CD8-positive, alpha-beta memory T cell (primary cell): Measurements from ENCODE around the gene KRTAP13-1. TPM values are rescaled to one million over a fixed set of nuclear protein-coding genes. Genes with fewer than 3 reads are reported as not detected.

Experiments used
- CTCF ChIA-PET: fragments of 350-600 bp; sonication (Branson Sonifier 250); formaldehyde crosslinking; loops from one replicate; lab custom pipeline; 2021; ENCODE audit warnings: antibody characterized with exemption; lab: Charles Lee
- POLR2A ChIA-PET: fragments of 350-600 bp; sonication (Branson Sonifier 250); formaldehyde crosslinking; loops from one replicate; lab custom pipeline; 2021; ENCODE audit warnings: antibody characterized with exemption; lab: Charles Lee
- DNase-seq, 5 donors: peaks; one replicate each; pipeline versions ENCODE4 v3.0.0 to v3.0.0-alpha.2; 2020 to 2022; ENCODE audit warnings: mixed read lengths in 1 of 5
- H3K27ac ChIP-seq: one replicate; pipeline ENCODE4 v1.7.0; 2013; ENCODE audit warnings: low read depth, mild to moderate bottlenecking, low read length, moderate library complexity
- H3K27me3 ChIP-seq: 2 replicates; pipeline ENCODE4 v1.7.0; 2013; ENCODE audit warnings: low read length, mild to moderate bottlenecking; ENCODE audit not compliant: insufficient read depth, poor library complexity, severe bottlenecking
- H3K36me3 ChIP-seq: 2 replicates; pipeline ENCODE4 v1.7.0; 2013; ENCODE audit warnings: mild to moderate bottlenecking, low read length, moderate library complexity; ENCODE audit not compliant: insufficient read depth
- H3K4me1 ChIP-seq: 2 replicates; pipeline ENCODE4 v1.7.0; 2013; ENCODE audit warnings: mild to moderate bottlenecking, low read length, moderate library complexity; ENCODE audit not compliant: insufficient read depth
- H3K4me3 ChIP-seq: 2 replicates; pipeline ENCODE4 v1.7.0; 2013; ENCODE audit warnings: mild to moderate bottlenecking, low read length
- H3K9me3 ChIP-seq: 2 replicates; pipeline ENCODE4 v1.7.0; 2013; ENCODE audit warnings: mild to moderate bottlenecking, low read length
- H3K27ac Mint-ChIP-seq, 8 donors: one replicate each; pipeline ENCODE4 v1.8.0; 2020 to 2021; ENCODE audit warnings: mixed read lengths in 8 of 8, mild to moderate bottlenecking in 6 of 8, inconsistent platforms in 3 of 8, moderate library complexity in 3 of 8
- H3K27me3 Mint-ChIP-seq, 2 donors: one replicate each; pipeline ENCODE4 v1.8.0; 2020 to 2021; ENCODE audit warnings: mixed read lengths in 2 of 2, mild to moderate bottlenecking in 1 of 2, moderate library complexity in 1 of 2
- H3K36me3 Mint-ChIP-seq, 3 donors: one replicate each; pipeline ENCODE4 v1.8.0; 2020 to 2021; ENCODE audit warnings: mixed read lengths in 3 of 3, inconsistent platforms in 1 of 3, mild to moderate bottlenecking in 1 of 3
- H3K4me1 Mint-ChIP-seq, 3 donors: one replicate each; pipeline ENCODE4 v1.8.0; 2020 to 2021; ENCODE audit warnings: mixed read lengths in 3 of 3, inconsistent platforms in 1 of 3, mild to moderate bottlenecking in 1 of 3
- H3K4me3 Mint-ChIP-seq, 7 donors: one replicate each; pipeline ENCODE4 v1.8.0; 2020 to 2021; ENCODE audit warnings: mixed read lengths in 7 of 7, mild to moderate bottlenecking in 6 of 7, moderate library complexity in 4 of 7, inconsistent platforms in 2 of 7
- H3K9me3 Mint-ChIP-seq, 5 donors: one replicate each; pipeline ENCODE4 v1.8.0; 2020 to 2022; ENCODE audit warnings: mixed read lengths in 5 of 5, mild to moderate bottlenecking in 3 of 5, moderate library complexity in 2 of 5, inconsistent platforms in 1 of 5
- polyA plus RNA-seq: library from polyadenylated mRNA; unstranded; fragments of 300-500 nt; fragmentation: Illumina TruSeq; gene quantifications from one replicate; pipeline ENCODE4 v1.2.3, GENCODE V29; 2021
- total RNA-seq, 2 experiments: library from RNA; stranded (reverse); gene quantifications; one replicate each; pipeline ENCODE4 v1.2.3, GENCODE V29; 2021

The KRTAP13-1 gene, protein sequence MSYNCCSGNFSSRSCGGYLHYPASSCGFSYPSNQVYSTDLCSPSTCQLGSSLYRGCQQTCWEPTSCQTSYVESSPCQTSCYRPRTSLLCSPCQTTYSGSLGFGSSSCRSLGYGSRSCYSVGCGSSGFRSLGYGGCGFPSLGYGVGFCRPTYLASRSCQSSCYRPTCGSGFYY
- not detected for total RNA-seq
- polyA plus RNA-seq = not detected

GRCh38 chr21:30395731-30396130 is at the start of gene KRTAP13-1:
Gene KRTAP13-1, plus strand, starts transcription at chr21:30396031. Its CDS starts 56 bp downstream, at chr21:30396087.
- POLR2A ChIA-PET = no interaction called here

DNA sequence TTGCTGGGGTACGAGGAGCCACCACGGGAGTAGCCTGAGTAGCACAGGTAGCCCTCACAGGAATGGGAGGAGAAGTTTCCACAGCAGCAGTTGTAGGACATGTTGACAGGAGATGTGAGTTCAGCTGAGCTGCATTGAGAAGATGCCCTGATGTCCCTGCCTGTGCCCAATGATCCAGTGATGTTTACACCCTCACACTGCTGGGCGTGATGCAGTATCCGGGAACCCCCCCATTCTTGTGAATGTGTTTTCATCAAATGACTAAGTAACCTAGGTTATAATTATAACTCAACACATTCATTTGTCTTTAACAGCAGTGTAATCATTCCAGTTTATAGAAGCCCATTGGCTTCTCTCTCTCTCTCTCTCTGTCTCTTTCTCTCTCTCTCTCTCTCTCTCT is 47.3 kb upstream of the KRTAP13-1 start, which contains the start of gene KRTAP23-1:
Gene KRTAP23-1 (minus strand): TSS at position 101 of the 400 bp plus-strand sequence. CDS start 0 bp downstream, at position 101.
- H3K27me3 Mint-ChIP-seq = no peaks in the 10 kb centered on the region
- no peak within 1 kb of the TSS for H3K4me3 Mint-ChIP-seq
- peaks cover 0 to 7% (median 2%) of the 10 kb centered on the region in 5 donors for H3K9me3 Mint-ChIP-seq
- H3K4me1 Mint-ChIP-seq = no peaks in the 10 kb centered on the region
- no peak for DNase-seq
- ChIA-PET CTCF (interaction anchor here (1.0 kb wide), 1 partner anchor 89 kb away, joined by 3 read pairs; no protein-coding TSS in a partner anchor), POLR2A (no interaction called here)
- no peaks in the 10 kb centered on the region for H3K9me3 ChIP-seq
- no peak within 1 kb of the TSS for H3K27ac Mint-ChIP-seq
- no peak within 1 kb of the TSS for H3K27ac ChIP-seq
- peaks cover 0 to 2% (median 0%) of the 10 kb centered on the region in 3 donors for H3K36me3 Mint-ChIP-seq
- H3K4me3 ChIP-seq = no peak within 1 kb of the TSS
- H3K27me3 ChIP-seq = no peaks in the 10 kb centered on the region
- no peaks in the 10 kb centered on the region for H3K36me3 ChIP-seq
- H3K4me1 ChIP-seq = no peaks in the 10 kb centered on the region

More at GRCh38 chr21:30395731-30396130, at the start of gene KRTAP13-1:
- Histone ChIP-seq H3K27me3 (no peaks in the 10 kb centered on the region), H3K27ac (no peak within 1 kb of the TSS), H3K4me3 (no peak within 1 kb of the TSS), H3K36me3 (no peaks in the 10 kb centered on the region), H3K9me3 (no peaks in the 10 kb centered on the region), H3K4me1 (no peaks in the 10 kb centered on the region)
- no peak for DNase-seq
- Mint-ChIP-seq H3K4me3 (no peak within 1 kb of the TSS), H3K27ac (no peak within 1 kb of the TSS), H3K27me3 (no peaks in the 10 kb centered on the region), H3K36me3 (no peaks in the 10 kb centered on the region), H3K9me3 (peaks cover 0 to 8% (median 3%) of the 10 kb centered on the region in 5 donors), H3K4me1 (no peaks in the 10 kb centered on the region)
- CTCF ChIA-PET = no interaction called here

- Histone ChIP-seq H3K9me3 (no peaks in the 10 kb centered on the region), H3K27ac (no peak overlapping the region), H3K4me3 (no peak overlapping the region), H3K36me3 (no peaks in the 10 kb centered on the region), H3K4me1 (no peaks in the 10 kb centered on the region), H3K27me3 (no peaks in the 10 kb centered on the region)
- Mint-ChIP-seq H3K4me3 (no peak overlapping the region), H3K36me3 (peaks cover 0 to 2% (median 0%) of the 10 kb centered on the region in 3 donors), H3K27me3 (no peaks in the 10 kb centered on the region), H3K9me3 (peaks cover 0 to 4% (median 2%) of the 10 kb centered on the region in 5 donors), H3K27ac (no peak overlapping the region), H3K4me1 (no peaks in the 10 kb centered on the region)
- ChIA-PET POLR2A (no interaction called here), CTCF (no interaction called here)
- no peak for DNase-seq
Measured at GRCh38 chr21:30349572-30349971, 46.3 kb upstream of the KRTAP13-1 start.

- Mint-ChIP-seq H3K27ac (no peak overlapping the region), H3K4me3 (no peak overlapping the region), H3K27me3 (no peaks in the 10 kb centered on the region), H3K4me1 (no peaks in the 10 kb centered on the region), H3K9me3 (peaks cover 0 to 4% (median 0%) of the 10 kb centered on the region in 5 donors), H3K36me3 (peaks cover 0 to 2% (median 0%) of the 10 kb centered on the region in 3 donors)
- no peaks in the 10 kb centered on the region for H3K9me3 ChIP-seq
- DNase-seq = no peak
- CTCF ChIA-PET = no interaction called here
- no peak overlapping the region for H3K27ac ChIP-seq
- H3K4me3 ChIP-seq = no peak overlapping the region
- no peaks in the 10 kb centered on the region for H3K36me3 ChIP-seq
- H3K27me3 ChIP-seq = no peaks in the 10 kb centered on the region
- no peaks in the 10 kb centered on the region for H3K4me1 ChIP-seq
- POLR2A ChIA-PET = no interaction called here
Measured at GRCh38 chr21:30351534-30351933, 44.3 kb upstream of the KRTAP13-1 start.

DNA sequence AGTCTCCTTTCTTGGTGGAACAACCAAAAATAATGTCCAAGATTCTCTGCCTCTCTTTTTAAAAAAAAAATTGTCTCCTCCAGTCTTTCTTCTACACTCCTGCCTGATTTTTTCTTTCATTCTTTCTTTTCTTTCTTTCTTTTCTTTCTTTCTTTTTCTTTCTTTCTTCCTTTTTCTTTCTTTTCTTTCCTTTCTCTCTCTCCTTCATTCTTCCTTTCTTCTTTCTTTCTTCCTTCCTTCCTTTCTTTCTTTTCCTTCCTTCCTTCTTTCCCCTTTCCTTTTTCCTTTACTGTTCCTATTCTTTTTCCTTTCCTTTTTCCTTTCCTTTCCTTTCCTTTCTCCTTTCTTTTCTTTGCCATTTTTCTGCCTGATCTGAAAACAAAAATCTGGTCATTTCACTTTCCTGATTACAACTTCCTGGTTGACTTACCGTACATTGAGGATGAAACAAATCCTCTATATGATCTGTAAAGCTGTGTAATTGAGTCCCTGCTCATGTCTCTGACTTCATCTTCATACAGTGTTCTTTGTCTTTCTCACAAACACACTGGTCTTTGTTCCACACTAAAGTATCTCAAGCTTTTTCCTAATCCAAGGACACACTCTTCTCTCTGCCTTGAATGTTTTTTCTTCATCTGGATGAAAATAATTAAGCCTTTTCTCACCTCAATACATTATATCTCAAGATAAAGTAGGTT is 41.4 kb upstream of the KRTAP13-1 start:
- no peak for DNase-seq
- Mint-ChIP-seq H3K36me3 (no peaks in the 10 kb centered on the region), H3K4me3 (no peak overlapping the region), H3K4me1 (no peaks in the 10 kb centered on the region), H3K9me3 (peaks cover 0 to 4% (median 0%) of the 10 kb centered on the region in 5 donors), H3K27me3 (no peaks in the 10 kb centered on the region), H3K27ac (no peak overlapping the region)
- H3K9me3 ChIP-seq = no peaks in the 10 kb centered on the region
- no peaks in the 10 kb centered on the region for H3K36me3 ChIP-seq
- no peak overlapping the region for H3K4me3 ChIP-seq
- H3K4me1 ChIP-seq = no peaks in the 10 kb centered on the region
- no peak overlapping the region for H3K27ac ChIP-seq
- ChIA-PET CTCF (no interaction called here), POLR2A (no interaction called here)
- no peaks in the 10 kb centered on the region for H3K27me3 ChIP-seq

- ChIA-PET CTCF (no interaction called here), POLR2A (no interaction called here)
- H3K27me3 ChIP-seq = no peaks in the 10 kb centered on the region
- H3K4me1 ChIP-seq = no peaks in the 10 kb centered on the region
- H3K4me3 Mint-ChIP-seq = no peak overlapping the region
- H3K9me3 Mint-ChIP-seq = peaks cover 0 to 4% (median 0%) of the 10 kb centered on the region in 5 donors
- H3K27ac Mint-ChIP-seq = no peak overlapping the region
- no peaks in the 10 kb centered on the region for H3K27me3 Mint-ChIP-seq
- H3K36me3 ChIP-seq = no peaks in the 10 kb centered on the region
- no peak overlapping the region for H3K4me3 ChIP-seq
- no peaks in the 10 kb centered on the region for H3K9me3 ChIP-seq
- H3K36me3 Mint-ChIP-seq = no peaks in the 10 kb centered on the region
- no peak overlapping the region for H3K27ac ChIP-seq
- no peaks in the 10 kb centered on the region for H3K4me1 Mint-ChIP-seq
- no peak for DNase-seq
Measured at GRCh38 chr21:30355906-30356305, 39.9 kb upstream of the KRTAP13-1 start.

GRCh38 chr21:30372139-30372770 is 23.6 kb upstream of the KRTAP13-1 start, which contains the start of gene KRTAP13-2:
Gene KRTAP13-2, minus strand, starts transcription at chr21:30372271. Its CDS starts 58 bp downstream, at chr21:30372213.
- ChIA-PET POLR2A (no interaction called here), CTCF (no interaction called here)
- peaks cover 0 to 7% (median 2%) of the 10 kb centered on the region in 5 donors for H3K9me3 Mint-ChIP-seq
- H3K4me3 ChIP-seq = no peak within 1 kb of the TSS
- DNase-seq = no peak
- H3K27ac Mint-ChIP-seq = no peak within 1 kb of the TSS
- no peaks in the 10 kb centered on the region for H3K4me1 ChIP-seq
- no peaks in the 10 kb centered on the region for H3K36me3 Mint-ChIP-seq
- no peaks in the 10 kb centered on the region for H3K27me3 ChIP-seq
- no peaks in the 10 kb centered on the region for H3K4me1 Mint-ChIP-seq
- H3K36me3 ChIP-seq = no peaks in the 10 kb centered on the region
- no peaks in the 10 kb centered on the region for H3K9me3 ChIP-seq
- no peak within 1 kb of the TSS for H3K27ac ChIP-seq
- no peak within 1 kb of the TSS for H3K4me3 Mint-ChIP-seq
- no peaks in the 10 kb centered on the region for H3K27me3 Mint-ChIP-seq

- no peak overlapping the region for H3K4me3 ChIP-seq
- H3K9me3 ChIP-seq = no peaks in the 10 kb centered on the region
- H3K27me3 Mint-ChIP-seq = peaks cover 0 to 2% of the 10 kb centered on the region in 2 donors
- no peak overlapping the region for H3K27ac Mint-ChIP-seq
- no peak overlapping the region for H3K27ac ChIP-seq
- H3K4me3 Mint-ChIP-seq = no peak overlapping the region
- H3K4me1 Mint-ChIP-seq = no peaks in the 10 kb centered on the region
- ChIA-PET POLR2A (no interaction called here), CTCF (no interaction called here)
- no peaks in the 10 kb centered on the region for H3K36me3 Mint-ChIP-seq
- H3K36me3 ChIP-seq = no peaks in the 10 kb centered on the region
- peaks cover 2 to 6% (median 4%) of the 10 kb centered on the region in 5 donors for H3K9me3 Mint-ChIP-seq
- no peak for DNase-seq
- H3K4me1 ChIP-seq = no peaks in the 10 kb centered on the region
- H3K27me3 ChIP-seq = no peaks in the 10 kb centered on the region
Measured at GRCh38 chr21:30382201-30382600, 13.6 kb upstream of the KRTAP13-1 start.
